HG03097 (cell line): ENCODE results near the gene BBS1.
"Not testable (repeated sequence)": the region's sequence is repeated elsewhere in the genome, so short reads cannot be mapped to it uniquely, and the experiment has no call there.

ENCODE experiments used
- ATAC-seq: cut with Tn5 transposase; IDR thresholded peaks from one replicate; pipeline ENCODE4 v1.9.1; 2021; ENCODE audit not compliant: unreplicated experiment, low FRiP score

BBS1 gene

DNA sequence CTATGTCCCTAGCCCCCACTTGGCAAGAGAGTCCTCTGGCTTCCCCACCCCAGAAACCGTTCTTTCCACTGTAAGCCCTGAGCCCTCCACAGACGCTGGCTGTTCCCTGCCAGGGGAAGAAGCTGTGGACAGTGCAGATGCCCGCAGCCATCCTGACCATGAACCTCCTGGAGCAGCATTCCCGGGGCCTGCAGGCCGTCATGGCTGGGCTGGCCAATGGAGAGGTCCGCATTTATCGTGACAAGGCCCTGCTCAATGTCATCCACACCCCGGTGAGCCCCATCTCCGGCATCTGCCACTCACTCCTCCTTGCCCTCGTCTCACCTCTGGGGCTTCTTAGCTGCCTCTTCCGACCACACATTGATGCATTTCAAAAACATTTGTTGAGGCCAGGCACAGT lies 13.2 kb downstream of the BBS1 start:
- ATAC-seq, result no peak

DNA sequence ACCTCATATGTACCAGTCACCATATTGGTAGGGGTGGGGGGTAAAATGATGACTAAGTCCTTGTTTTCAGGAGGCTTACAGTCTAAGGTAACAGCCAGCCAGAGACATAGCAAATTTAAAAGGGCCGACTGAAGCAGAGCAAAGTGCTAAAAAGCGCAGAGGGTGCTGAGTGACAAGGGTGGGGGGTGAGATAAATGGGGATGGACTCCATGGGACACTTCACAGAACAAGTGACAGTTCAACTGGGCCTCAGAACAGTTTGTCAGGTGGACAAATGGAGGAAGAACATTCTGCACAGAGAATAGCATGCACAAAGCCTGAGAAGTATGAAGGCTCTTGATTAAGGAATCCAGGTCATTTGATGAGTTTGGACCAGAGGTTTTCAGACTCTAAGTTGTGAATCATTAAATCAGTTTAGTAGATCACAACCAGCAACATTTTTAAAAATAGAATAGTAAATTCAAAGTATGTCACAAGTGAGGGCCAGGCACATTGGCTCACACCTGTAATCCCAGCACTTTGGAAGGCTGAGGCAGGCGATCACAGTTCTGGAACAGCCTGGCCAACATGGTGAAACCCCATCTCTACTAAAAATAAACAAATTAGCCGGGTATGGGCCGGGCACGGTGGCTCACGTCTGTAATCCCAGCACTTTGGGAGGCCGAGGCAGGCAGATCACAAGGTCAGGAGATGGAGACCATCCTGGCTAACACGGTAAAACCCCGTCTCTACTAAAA lies 14.0 kb downstream of the BBS1 start:
- ATAC-seq, result no peak

DNA sequence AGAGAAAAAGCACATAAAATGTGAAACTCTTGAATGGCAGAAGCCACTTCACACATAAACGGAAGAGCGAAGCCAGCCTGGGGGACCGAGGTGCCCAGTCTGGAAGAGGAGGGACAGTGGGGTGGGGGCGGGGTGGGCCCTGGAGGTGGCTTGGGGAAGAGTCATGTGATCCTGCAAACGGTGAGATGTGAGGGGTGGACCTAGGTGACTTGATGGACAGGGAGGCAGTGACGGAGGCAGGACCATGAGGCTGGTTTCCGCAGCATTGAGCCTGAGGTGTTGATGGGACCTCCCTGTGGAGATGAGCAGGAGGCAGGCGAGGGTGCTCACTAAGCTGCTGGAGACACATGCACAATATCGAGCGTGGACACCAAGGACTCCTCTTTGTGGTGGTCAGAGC lies 18.6 kb downstream of the BBS1 start:
- no peak for ATAC-seq

DNA sequence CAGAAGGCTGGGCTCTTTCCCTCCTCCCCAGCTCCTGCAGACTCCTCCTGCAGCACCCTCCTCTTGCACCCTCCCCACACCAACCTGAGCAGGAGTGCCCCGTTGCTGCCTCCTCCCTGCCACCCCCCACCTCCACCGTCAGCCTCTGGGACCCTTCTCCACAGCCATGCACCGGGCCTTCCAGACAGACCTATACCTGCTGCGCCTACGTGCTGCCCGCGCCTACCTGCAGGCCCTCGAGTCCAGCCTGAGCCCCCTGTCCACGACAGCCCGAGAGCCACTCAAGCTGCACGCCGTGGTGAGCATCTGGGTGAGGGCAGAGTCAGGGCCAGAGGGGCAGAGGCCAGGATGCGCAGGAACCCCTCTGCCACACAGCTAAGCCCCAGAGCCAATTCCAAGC lies 19.2 kb downstream of the BBS1 start:
- ATAC-seq, result no peak

- ATAC-seq, result no peak
These were observed 20.7 kb downstream of the BBS1 start for GRCh38 chr11:66530927-66531709.

- no peak for ATAC-seq
These were observed 21.4 kb downstream of the BBS1 start for GRCh38 chr11:66531841-66532240.

- no peak for ATAC-seq
These were observed 22.3 kb downstream of the BBS1 start for GRCh38 chr11:66532784-66533183.

DNA sequence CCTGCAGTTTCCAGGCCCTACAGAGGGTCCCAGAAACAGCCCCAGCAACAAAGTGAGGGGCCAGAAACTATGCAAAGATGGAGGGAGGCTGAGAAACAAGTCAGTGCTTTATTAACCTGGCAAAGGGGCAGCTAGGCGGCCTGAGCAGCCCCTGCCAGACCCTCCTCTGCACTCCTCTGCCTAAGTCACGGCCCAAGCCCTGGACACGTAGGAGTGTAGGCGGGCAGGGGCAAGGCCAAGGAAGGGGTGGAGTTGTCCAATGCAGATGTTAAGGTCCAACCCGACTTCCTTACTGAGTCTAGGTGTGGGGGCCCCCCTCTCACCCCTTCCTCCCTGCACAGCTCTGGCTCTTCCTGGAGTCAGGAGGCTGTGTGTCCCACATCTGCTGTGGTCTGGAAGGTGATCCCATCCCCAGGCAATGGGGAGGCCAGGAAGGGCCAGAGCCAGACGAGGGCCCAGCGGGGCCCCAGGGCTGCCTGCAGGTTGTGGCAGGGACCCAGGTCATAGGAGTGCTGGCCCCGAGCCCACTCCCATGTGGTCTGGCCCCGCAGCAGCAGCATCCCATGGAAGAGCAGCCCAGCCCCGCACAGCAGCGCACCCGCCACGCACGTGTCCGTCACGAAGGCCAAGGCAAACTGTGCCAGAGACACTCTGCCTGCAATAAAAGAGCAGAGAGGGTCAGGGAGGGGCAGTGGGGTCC lies 28.9 kb downstream of the BBS1 start:
- ATAC-seq, result no peak

- ATAC-seq, result no peak
These were observed 29.4 kb downstream of the BBS1 start for GRCh38 chr11:66539870-66540213.

DNA sequence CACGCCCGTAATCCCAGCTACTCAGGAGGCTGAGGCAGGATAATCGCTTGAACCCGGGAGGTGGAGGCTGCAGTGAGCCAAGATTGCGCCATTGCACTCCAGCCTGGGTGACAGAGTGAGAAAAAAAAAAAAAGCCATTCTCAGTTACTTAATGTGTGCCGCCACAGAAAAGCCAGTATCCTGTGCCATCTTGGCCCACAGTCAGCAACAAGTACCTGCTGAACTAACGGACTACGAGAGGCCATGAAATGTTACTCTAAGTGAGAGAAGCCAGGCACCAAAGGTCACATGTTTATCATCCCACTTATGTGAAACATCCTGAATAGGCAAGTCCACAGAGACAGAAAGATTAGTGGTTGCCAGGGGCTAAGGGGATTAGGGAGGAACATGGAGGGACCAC lies 30.2 kb downstream of the BBS1 start:
- not testable (repeated sequence) for ATAC-seq

GRCh38 chr11:66541892-66542291 lies 31.5 kb downstream of the BBS1 start:
- ATAC-seq, result no peak

- ATAC-seq, result no peak
These were observed 31.9 kb downstream of the BBS1 start for GRCh38 chr11:66542362-66542761.

- ATAC-seq, result peak; percentile 36
These were observed 33.0 kb downstream of the BBS1 start for GRCh38 chr11:66543263-66544107.

GRCh38 chr11:66544952-66545351 lies 34.5 kb downstream of the BBS1 start:
- ATAC-seq, result not testable (repeated sequence)

- peak; percentile 67 for ATAC-seq
These were observed 35.4 kb downstream of the BBS1 start, which contains the start of gene ZDHHC24 for GRCh38 chr11:66545701-66546367. Gene ZDHHC24 (minus strand): TSS chr11:66546048. CDS start chr11:66546003, 45 bp downstream.

DNA sequence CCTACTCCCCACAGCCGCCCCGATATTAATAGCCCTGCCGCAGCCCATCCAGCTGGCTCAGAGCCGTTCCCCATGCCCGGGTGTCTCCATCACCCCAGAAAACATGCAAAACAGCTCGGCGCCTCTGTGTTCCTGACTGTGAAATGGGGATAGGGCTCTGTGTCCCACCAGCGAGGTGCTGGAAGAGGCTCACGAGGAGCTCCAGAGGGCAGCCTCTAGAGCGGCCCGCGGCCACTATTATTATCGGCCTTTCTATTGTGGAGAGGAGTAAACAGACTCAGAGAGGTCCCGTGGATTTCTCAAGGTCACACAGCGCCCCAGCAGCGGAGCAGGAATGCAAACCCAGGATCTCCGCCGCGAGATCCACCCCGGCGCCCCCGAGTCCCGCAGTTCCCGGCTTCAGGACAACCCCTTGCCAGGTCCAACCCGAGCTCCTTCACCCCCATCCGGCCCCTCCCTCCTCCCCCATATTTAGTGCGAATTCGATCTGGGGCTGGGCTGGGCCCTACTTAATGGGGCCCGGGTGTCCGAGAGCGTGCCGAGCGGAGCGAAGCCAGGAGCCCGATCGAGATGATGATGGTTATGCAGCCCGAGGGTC lies 36.0 kb downstream of the BBS1 start, which contains the start of gene ACTN3:
Gene ACTN3, plus strand, starts transcription at position 536 of the 598 bp plus-strand sequence. Its CDS starts 35 bp downstream, at position 571.
- ATAC-seq, result no peak

GRCh38 chr11:66546966-66547661 lies 36.7 kb downstream of the BBS1 start:
- ATAC-seq, result no peak

- ATAC-seq, result no peak
These were observed 37.2 kb downstream of the BBS1 start for GRCh38 chr11:66547662-66548009.

DNA sequence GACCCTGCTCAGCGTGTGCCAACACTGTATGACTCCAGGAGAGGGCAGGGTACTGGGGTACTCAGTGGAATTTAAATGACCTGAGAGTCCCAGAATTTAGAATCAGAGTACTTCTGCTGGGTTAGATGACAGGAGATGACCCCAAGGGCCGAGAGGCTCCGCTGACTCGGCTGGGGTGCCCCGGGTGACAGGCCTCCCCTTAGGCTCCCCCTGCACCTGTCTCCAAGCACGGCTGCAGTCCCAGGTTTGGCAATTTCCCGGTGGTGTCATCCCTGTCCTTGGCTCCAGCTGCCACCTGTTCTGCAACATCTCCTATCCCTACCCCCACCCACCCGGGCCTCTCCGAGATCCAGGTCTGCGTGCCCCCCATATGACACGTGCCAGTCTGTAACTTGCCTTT lies 37.6 kb downstream of the BBS1 start:
- ATAC-seq, result no peak
